ENCODE measurements around the gene SLC17A7. TPM values are rescaled to one million over a fixed set of nuclear protein-coding genes. Genes with fewer than 3 reads are reported as not detected.

Gene SLC17A7
- total and polyA plus RNA-seq, 9 of the 15 experiments (the other 6 are each of a cell fraction or from before 2014, with no cell fraction given) = 1.1 to 15.7 (median 2.4) TPM

- peaks cover 12% of the 10 kb centered on the region; the same call in 1 of the 3 replicates for H3K36me3 ChIP-seq (ENCODE audit: control insufficient read depth, insufficient read depth, low read length)
- H4K20me1 ChIP-seq (replicated peaks; ENCODE audit: control insufficient read depth, insufficient read depth, low read length) = peaks cover 3% of the 10 kb centered on the region; the same call in 1 of the 2 replicates
- peak; percentile 46 for FAIRE-seq
- no peaks in the 10 kb centered on the region for H3K9me1 ChIP-seq (ENCODE audit: control insufficient read depth, insufficient read depth, low read length)
- peak within 1 kb of the TSS; percentile 56 for H3K4me3 ChIP-seq
- WGBS (ENCODE audit: insufficient coverage, low coverage, missing lambda C conversion rate) = under 1% methylated on average over 27 of the region's 33 CpGs
- peak within 1 kb of the TSS; percentile 29; the same call in 2 of the 3 replicates for H3K27ac ChIP-seq (ENCODE audit: extremely low read depth, low read depth, low read length)
- ChIA-PET CTCF (ENCODE audit: low intra/inter-chr PET ratio) (interaction anchor here (0.6 to 1.3 kb wide), 5 partner anchors 29 to 204 kb away, joined by 3 to 9 read pairs (median 5); no protein-coding TSS in a partner anchor), POLR2A (interaction anchor here (0.6 kb wide), 1 partner anchor 21 kb away, joined by 3 read pairs; no protein-coding TSS in a partner anchor)
- peak within 1 kb of the TSS; percentile 94 for H2AFZ ChIP-seq (ENCODE audit: low read depth, low read length)
- H3K4me1 ChIP-seq (replicated peaks in 1 of 2; ENCODE audit: control insufficient read depth in 2 of 2, insufficient read depth in 2 of 2, low read length in 2 of 2) = peaks cover 14 to 52% of the 10 kb centered on the region in 2 experiments
- DNase-seq (ENCODE audit: extremely low read depth in 1 of 4, low spot score in 3 of 4) = peak; percentile 87 to 91 (median 88)
- peak within 1 kb of the TSS; percentile 53 to 94; a peak in 3 of 4 replicates for H3K9ac ChIP-seq (ENCODE audit: insufficient read depth in 1 of 2, low read depth in 2 of 2, low read length in 2 of 2)
- intact Hi-C loops (cut with micrococcal nuclease) (loop anchor here (1.0 kb wide), 1 partner anchor 29 kb away; no protein-coding TSS in a partner anchor), in situ Hi-C loops (cut with MboI) (no loop called here)
- BruUV-seq (replicated peaks) = no TSS peak
- no peaks in the 10 kb centered on the region for H3K79me2 ChIP-seq (ENCODE audit: control insufficient read depth, insufficient read depth, low read length)
- H3K27me3 ChIP-seq (ENCODE audit: control insufficient read depth in 2 of 2, insufficient read depth in 2 of 2, low read length in 2 of 2) = no peaks in the 10 kb centered on the region
- peak; percentile 76 for ATAC-seq
- H3K4me2 ChIP-seq (ENCODE audit: insufficient read depth, low read length) = peak within 1 kb of the TSS; percentile 73
- H3K9me3 ChIP-seq (replicated peaks; ENCODE audit: control insufficient read depth, insufficient read depth, low read depth, low read length) = no peaks in the 10 kb centered on the region
- TF ChIP-seq XRCC5 (IDR thresholded peaks at IDR 0.05; ENCODE audit: low read depth, low read length) = peak; percentile 87; the same call in 1 of the 2 replicates
- no peak for TF ChIP-seq ZNF316 (IDR thresholded peaks at IDR 0.05)
- TF ChIP-seq POLR2A (conservative IDR thresholded peaks at IDR 0.05) = no peak; the same call in 1 of the 2 replicates
- TF ChIP-seq ZNF668 (CRISPR knock-in tag; IDR thresholded peaks at IDR 0.05) = no peak
- peak; percentile 66 for TF ChIP-seq HNRNPLL (IDR thresholded peaks at IDR 0.05; ENCODE audit: low read depth, low read length, poor library complexity, severe bottlenecking)
- peak; percentile 46; the same call in 1 of the 2 replicates for TF ChIP-seq SMAD4 (CRISPR knock-in tag; conservative IDR thresholded peaks at IDR 0.05)
- no peak for TF ChIP-seq ZNF121 (CRISPR knock-in tag; conservative IDR thresholded peaks at IDR 0.05)
- TF ChIP-seq HMG20A (CRISPR knock-in tag; conservative IDR thresholded peaks at IDR 0.05) = no peak
- no peak for TF ChIP-seq OTX1 (CRISPR knock-in tag; IDR thresholded peaks at IDR 0.05)
- no peak for TF ChIP-seq BMI1 (IDR thresholded peaks at IDR 0.05; ENCODE audit: low read length)
- TF ChIP-seq DIDO1 (tag; IDR thresholded peaks at IDR 0.05; ENCODE audit: low read depth) = no peak
- TF ChIP-seq EP300 (IDR thresholded peaks at IDR 0.05; ENCODE audit: low read length) = no peak
- TF ChIP-seq HMG20B (CRISPR knock-in tag; IDR thresholded peaks at IDR 0.05) = no peak
- TF ChIP-seq ZNF518B (CRISPR knock-in tag; IDR thresholded peaks at IDR 0.05) = no peak
- TF ChIP-seq, protein P1, sequence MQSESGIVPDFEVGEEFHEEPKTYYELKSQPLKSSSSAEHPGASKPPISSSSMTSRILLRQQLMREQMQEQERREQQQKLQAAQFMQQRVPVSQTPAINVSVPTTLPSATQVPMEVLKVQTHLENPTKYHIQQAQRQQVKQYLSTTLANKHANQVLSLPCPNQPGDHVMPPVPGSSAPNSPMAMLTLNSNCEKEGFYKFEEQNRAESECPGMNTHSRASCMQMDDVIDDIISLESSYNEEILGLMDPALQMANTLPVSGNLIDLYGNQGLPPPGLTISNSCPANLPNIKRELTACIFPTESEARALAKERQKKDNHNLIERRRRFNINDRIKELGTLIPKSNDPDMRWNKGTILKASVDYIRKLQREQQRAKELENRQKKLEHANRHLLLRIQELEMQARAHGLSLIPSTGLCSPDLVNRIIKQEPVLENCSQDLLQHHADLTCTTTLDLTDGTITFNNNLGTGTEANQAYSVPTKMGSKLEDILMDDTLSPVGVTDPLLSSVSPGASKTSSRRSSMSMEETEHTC (IDR thresholded peaks at IDR 0.05) = no peak
- TF ChIP-seq JUN (IDR thresholded peaks at IDR 0.05; ENCODE audit: borderline replicate concordance, low read depth, low read length) = 0 out of 2 replicates have a peak, but pooled peaks have one; percentile 17
- TF ChIP-seq JUN (CRISPR knock-in tag; IDR thresholded peaks at IDR 0.05; ENCODE audit: borderline replicate concordance) = no peak
- no peak for TF ChIP-seq BRF1 (IDR thresholded peaks at IDR 0.05; ENCODE audit: borderline replicate concordance, extremely low read depth, insufficient read length)
- no peak for TF ChIP-seq SUPT5H (IDR thresholded peaks at IDR 0.05)
- no peak for TF ChIP-seq MTA2 (IDR thresholded peaks at IDR 0.05; ENCODE audit: low read depth)
These were observed 32.7 kb upstream of the SLC17A7 start, which contains the start of gene FLT3LG for GRCh38 chr19:49473868-49474541. TSS of gene FLT3LG (plus strand) at chr19:49474215. CDS start at chr19:49474640, 425 bp downstream.
